Stimulated activated CD8-positive, alpha-beta memory T cell treated with anti-CD3 and anti-CD28 coated beads, Interleukin-12 subunit alpha, Interleukin-12 subunit beta, amount 100 ng/mL, for 4 hours (primary cell): Measurements from ENCODE around the gene TRERF1.

ENCODE experiments used
- DNase-seq: peaks from one replicate; pipeline ENCODE4 v3.0.0-alpha.2; 2020; ENCODE audit warnings: low read depth

The TRERF1 gene

DNA sequence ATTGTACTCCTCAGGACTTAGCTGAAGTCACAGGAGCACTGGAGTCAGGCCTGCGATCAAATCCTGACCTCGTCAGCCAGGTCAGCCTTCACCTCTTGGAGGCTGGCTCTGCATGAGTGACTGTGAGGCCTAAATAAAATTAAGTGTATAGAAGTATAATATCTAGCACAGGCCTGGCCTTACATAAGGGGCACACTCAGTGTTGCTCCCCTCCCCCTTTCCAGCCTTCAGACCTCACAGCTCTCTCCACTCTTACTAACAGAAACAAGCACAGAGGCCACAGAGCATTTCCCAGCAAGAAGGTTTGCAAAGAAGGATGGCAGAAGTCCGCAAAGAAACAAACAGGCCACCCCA lies 84.8 kb downstream of the TRERF1 start:
- no peak for DNase-seq

DNA sequence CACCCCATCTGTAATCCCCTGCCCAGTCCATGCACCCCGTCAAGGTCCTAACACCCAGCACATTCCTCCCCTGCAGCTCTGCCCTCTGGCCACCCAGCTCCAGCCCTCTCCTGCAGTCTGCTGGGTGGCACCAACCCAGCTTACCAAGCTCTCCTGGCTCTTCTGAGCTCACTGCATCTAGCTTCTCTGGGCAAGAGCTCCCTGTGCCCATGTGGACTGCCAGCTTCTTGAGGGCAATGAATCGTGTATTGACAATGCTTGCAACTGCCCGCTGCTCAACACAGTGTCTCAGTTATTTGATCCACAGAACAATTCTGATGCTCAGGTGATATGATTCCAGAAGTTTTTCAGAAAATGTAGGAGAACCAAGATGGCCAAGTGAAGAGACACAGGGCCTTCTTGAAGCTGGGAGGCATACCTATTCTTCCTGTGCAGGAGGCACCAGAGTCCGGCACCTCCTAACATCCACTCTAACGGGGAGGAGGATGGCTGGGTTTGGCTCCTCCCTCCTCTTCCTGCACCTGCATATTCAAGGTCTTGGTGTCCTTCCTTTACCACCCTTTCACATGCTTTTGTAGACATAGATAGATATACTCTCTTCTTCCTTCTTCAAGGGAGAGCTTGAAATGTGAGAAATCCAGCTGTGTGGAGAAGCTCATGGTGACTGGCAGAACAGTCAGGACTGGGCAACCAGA lies 85.6 kb downstream of the TRERF1 start:
- no peak for DNase-seq

DNA sequence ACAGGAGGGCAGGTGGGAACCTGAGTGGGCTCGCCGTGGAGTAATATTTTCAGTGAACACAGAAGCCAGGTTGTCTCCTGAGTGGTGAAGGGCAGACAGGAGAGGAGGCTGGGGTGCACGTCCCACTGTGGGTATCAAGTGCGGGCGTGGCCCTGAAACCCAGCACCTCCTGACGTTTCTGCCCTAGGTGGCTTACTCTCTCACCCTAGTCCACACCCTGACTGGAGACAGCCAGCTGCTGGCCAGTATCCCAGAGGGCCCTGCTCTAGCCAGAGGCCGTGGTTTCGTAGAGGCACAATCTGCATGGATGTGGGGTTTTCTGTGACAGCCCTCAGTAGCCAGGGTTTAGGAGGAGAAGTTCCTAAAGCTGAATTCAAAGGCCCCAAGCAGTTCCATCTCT lies 86.7 kb downstream of the TRERF1 start:
- no peak for DNase-seq

DNA sequence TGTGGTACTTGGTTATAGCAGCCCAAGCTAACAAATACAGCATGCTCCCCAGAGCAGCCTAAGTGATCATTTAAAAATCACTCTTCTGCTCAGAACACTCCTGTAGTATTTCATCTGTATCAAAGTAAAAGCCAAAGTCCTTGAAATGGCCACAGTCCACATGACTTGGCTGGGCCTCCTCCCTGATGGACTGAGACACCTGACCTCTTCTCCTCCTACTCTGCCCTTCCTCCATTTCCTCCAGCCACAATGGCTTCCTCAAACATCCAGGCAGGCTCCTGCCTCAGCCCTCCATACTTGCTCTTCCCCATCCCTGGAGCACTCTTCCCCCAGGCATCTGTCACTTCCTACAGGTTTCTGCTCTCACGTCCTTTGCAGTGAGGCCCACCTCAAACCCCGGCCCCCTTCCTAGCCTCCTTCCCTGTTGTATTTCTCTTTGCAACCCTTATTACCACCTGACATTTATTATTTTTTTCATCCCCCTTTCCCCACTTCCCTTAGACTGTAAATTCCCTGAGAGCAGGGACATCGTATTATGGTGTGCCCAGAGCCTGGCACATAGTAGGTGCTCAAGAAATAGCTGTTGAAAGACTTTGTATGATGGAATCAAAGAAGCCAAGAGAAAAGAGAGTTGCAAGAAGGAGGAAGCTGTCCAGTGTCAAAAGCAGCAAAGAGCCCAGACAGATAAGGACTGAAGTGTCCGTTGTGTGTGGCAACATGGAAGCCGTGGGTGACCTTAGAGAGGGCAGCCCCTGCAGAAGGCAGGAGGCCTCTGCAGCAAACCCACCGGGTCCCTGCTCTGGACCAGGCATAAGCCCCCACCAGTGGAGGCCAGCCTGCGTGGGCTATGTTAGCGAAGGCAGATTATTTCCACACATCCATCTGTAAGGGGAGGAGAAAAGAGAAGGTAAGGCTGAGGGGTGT lies 87.5 kb downstream of the TRERF1 start:
- no peak for DNase-seq

- no peak for DNase-seq
Measured at GRCh38 chr6:42361036-42361435, 90.7 kb downstream of the TRERF1 start.

- no peak for DNase-seq
Measured at GRCh38 chr6:42359021-42359420, 92.7 kb downstream of the TRERF1 start.

GRCh38 chr6:42355416-42355815 lies 96.3 kb downstream of the TRERF1 start:
- DNase-seq = no peak

DNA sequence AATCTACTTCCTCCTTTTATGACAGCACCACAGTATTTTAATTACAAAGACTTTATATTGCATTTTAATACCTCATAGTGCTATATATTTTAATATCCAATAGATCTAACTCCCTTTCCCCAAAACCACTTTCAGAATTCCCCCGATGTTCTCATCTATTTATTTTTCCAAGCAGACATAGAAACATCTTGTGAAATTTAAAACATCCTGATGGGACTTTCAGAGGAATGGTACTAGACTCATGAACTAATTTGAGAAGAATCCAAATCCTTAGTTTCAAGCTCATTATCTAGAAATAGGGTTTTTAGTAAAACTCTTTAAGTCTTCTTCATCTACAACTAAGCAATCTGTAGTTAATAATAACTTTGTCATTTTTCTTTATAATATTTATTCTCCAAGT lies 97.0 kb downstream of the TRERF1 start:
- DNase-seq = no peak

GRCh38 chr6:42352856-42353564 lies 98.7 kb downstream of the TRERF1 start:
- no peak for DNase-seq

- DNase-seq = no peak
Measured at GRCh38 chr6:42350911-42351310, 100.8 kb downstream of the TRERF1 start.

DNA sequence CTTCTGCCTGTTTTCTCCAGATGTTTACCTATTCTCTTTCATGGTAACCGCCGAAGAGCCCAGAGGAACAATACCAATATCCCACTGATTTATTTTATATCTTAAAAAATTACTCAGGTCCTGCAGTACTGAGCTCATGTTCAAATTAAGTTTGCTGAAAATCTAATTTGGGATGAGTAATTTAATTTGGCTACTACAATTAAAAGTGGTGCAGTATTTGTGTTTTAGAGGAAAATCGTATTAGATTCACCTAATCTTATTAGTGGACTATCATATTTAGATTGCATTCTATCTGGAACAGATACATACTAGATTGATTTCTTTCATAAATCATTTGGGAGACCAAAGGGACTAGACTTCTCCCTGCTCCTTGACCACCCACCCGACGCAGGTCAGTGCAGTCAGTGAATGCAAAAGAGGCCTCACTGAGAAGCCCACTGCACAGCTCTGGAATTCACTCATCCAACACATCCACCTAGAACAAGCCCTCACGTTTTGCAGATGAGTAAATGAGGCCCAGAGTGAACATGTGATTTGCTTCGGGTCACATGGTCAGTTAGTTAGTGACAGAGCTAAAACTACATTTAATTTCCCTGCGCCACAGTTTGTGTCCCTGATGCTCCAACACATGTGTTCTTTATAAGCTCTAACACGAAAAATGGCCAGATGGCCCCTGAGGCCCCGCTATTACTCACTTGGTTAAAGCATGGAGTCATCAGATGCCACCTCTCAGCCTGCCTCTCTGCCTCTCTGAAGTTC lies 101.8 kb downstream of the TRERF1 start:
- no peak for DNase-seq

- no peak for DNase-seq
Measured at GRCh38 chr6:42347456-42347855, 104.3 kb downstream of the TRERF1 start.

DNA sequence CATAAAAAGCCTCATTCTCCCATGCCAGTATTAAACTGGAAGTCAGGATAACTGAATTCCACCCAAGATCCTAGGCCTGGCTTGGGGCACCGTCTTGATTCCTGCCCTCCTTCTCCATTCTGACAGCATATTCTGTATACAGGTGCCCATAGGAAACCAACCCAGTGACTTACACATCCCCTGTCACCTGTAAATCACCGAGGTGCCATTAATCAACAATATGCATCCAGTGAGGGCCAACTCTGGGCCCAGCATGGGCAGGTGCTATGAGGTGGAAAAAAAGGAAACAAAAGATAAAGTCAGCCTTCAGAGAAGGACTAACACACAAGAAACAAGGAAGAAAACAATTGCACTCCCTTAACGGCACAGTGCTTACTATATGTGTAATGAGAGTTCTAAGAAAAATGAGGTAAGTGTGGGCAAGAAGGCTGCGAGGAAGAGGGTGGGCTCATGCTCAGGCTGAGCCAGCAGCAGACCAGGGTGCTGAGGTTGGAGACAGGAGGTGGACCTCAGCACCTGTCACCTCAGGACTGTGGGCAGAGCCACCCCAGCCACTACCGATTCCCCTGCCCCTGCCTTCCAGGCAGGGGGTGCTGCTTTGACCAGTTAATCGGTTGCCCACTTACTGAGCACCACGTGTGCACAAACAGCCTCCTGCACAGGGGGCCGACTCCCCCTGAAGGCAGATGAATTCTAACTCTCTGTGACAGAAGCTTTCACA lies 105.9 kb downstream of the TRERF1 start:
- no peak for DNase-seq

- no peak for DNase-seq
Measured at GRCh38 chr6:42344756-42345155, 107.0 kb downstream of the TRERF1 start.

DNA sequence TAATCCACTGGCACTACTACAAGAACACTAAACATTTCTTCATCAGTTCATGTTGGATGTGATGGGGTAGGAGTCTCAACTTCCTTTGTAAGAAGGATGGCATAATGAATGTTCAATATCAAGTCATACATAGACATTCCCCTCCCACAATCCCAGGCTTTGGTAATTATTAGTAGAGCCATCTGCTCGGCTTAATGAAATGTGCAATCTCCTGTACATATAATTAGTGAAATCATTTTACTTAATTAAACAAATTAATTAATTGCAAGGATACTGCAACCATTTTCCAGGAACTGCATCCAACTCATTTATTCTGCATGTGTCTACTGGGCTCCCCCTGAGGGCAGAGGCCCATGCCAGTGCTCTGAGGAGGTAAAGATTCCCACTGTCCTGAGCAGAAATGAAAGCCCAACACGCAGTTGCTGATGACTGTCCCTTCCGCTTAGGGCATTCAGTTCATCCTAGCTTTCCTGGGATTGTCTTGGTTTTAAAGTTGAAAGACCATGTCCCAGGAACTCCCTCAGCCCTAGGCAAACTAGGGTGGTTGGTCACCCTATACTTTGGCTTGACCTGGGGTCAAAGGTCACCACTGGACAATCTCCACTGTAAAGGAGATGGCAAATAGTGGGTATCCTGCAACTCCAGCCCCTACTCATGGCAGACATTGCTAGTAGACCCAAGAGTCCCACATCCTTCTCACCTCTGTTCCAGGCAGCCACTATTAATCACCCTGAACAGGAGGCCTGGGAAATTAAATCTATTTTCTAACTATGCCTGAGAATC lies 109.8 kb downstream of the TRERF1 start:
- DNase-seq = no peak

DNA sequence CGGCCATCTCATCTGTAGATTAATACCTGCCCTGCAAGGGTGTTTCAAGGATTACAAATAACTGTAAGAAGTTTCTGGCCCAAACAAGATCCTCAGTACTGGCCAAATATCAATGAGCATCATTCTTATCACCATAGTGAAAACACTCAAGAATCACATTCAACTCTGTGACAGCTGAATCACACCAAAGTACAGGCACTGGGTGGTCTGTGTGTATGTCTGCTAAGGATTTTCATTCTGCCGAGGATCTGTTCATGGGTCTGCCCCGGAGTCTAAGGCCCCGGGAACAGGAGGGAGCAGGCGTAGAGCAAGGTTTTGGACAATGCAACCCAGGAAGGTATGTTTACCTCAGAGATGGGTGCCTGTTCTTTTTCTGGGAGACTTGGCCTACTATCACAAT lies 110.5 kb downstream of the TRERF1 start:
- no peak for DNase-seq

DNA sequence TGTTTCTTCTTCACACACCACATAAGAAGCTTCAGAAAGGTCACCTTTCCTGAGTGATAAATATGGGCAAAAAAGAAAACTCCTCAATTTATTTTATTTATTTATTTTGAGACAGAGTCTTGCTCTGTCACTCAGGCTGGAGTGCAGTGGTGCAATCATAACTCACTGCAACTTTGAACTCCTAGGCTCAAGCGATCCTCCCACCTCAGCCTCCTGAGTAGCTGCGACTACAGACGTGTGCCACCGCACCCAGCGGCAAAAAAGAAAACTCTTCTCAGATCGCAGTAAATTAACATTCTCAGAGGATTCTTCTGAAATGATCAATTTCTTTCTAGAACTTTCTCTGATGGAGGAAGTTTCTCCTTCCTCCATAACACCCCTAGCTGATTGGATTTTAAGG lies 111.2 kb downstream of the TRERF1 start:
- DNase-seq = no peak

- no peak for DNase-seq
Measured at GRCh38 chr6:42339991-42340401, 111.7 kb downstream of the TRERF1 start.

DNA sequence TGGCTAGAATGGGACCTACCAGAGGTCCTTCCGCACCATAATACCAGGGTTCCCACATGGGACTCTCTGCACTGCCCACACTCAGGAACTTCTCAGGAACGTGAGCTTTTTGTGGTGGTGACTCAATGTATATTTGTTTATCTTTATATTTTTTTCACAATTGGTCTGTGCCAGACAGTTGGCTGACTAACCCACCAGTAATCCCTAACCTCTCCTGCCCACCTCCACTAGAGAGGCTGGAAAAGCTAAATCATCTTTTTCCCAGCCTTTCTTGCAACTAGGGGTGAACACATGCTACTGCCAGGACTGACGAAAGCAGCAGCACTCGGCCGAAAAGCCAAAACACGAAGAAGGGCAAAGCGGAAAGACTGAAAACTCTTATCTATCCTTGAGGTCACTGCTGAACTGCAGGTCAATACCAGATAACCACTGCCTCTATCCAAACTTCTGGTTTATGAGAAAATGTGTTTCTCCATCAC lies 112.9 kb downstream of the TRERF1 start:
- DNase-seq = no peak

DNA sequence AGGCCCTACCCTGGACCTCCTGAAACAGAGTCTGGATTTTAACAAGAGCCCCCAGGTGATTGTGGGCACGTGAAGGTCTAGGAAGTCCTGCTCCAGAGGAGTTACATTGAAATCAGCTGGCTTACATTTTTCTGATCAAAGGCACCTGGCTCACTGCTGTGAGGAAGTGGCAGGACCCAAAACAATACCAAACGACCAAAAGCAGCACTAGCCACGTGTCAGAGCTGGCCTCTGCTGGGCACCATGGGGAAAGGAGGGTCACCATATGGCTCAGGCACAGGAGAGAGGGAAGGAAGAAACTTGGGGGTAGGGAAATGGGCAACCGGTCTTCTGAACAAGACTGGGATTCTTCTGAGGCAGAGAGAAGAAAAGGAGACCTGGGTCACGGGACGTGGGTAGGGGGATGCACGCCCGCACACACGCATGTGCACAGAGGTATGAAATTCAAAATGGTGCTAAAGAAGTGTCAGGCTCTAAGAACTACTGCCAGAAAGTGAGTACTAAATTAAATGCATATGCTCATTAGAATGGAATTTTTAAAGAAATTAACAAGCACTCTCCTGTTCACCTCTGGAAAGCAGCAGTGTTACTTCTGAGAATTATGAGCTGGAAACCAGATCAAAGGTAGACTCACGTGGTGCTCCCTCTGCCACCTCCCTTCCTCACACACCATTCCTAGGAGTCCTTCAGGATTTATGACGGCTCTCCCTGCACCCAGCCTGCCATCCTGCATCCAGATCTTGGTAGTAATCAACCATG lies 113.6 kb downstream of the TRERF1 start:
- no peak for DNase-seq
